ENCODE measurements around the gene FGFRL1. TPM values are rescaled to one million over a fixed set of nuclear protein-coding genes. Genes with fewer than 3 reads are reported as not detected.

FGFRL1 gene
- total RNA-seq, 2 experiments from 2014 or later = 17.6 to 23.5 TPM

DNA sequence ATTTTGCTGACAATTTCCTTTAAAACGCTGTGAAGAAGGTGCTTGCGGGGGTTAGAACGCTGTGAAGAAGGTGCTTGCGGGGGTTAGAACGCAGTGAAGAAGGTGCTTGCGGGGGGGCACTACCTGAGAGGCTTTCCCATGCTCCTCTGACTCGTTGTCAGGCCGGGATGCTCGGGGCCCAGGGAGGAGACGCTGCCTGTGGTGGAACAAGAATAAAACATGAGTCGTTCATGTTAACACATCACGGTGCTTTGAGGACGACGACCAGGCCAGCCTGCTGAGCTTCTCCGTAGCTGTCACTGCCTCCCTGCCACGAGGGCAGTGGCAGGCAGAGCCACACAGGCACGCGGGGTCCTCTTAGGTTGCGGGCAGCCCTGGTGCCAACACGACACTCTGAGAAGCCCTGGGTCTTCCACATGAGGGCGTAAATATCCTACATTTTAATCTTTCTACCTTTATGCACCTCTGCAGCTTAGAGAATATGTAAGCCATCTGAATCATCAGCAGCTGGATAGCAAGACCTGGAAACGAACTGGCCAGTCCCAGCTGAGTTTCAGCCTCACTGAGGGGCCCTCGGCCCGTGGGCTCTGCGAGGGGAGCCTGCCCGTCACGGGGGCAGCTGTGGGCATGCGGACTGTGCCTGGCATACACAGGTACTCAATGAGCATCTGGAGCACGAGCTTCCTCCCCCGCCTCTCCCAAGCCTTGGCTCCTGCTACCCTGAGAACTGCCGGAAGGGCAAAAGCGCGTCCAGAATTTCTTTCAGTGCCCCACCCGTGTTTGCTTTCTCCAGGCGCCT lies 47.0 kb downstream of the FGFRL1 start:
- no peak for ATAC-seq
- intact Hi-C loops (cut with DNase I, micrococcal nuclease) = no loop called here
- POLR2A ChIA-PET = no interaction called here

DNA sequence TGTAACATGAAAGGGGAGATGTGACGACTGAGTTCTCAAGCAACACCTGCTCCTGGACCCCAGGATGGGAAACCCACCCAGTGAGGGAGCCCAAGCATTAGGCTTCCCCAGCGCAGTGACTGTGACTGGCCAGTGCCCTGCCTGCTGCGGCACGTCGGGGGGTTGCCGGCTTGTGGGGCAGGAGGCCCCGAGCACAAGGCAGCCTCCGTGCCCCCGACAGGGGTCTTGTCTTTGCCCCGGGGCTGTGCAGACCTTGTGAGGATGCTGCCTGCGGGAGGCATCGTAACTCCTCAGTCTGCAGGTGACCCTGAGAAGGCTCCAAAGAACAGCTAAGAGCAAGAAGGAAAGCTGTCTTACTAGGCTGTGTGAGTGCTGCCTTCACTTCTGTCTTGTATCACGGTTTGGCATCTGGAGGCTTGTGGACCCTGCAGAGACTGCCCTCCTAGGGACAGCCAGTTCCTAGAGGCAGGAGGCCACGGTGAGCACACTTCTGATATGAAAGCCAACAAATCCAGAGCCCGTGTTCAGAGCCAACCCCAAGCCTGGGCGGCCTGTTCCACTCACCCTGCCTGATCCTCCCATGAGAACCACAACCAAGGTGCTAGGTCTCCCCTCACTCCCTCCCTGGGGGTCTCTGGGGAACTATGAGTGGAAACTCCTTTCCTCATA lies 47.7 kb downstream of the FGFRL1 start:
- Mint-ChIP-seq H3K27me3 (peaks cover 10% of the 10 kb centered on the region), H3K4me3 (no peak overlapping the region), H3K36me3 (ENCODE audit: low read depth) (peaks cover 2% of the 10 kb centered on the region), H3K27ac (no peak overlapping the region), H3K9me3 (ENCODE audit: low read depth) (peaks cover 1% of the 10 kb centered on the region), H3K4me1 (peaks cover 25% of the 10 kb centered on the region)
- ATAC-seq (no peak), DNase-seq (no peak)
- intact Hi-C loops (cut with DNase I, micrococcal nuclease) = no loop called here
- ChIA-PET POLR2A (no interaction called here), CTCF (no interaction called here)

More for the DNA sequence above, 47.0 kb downstream of the FGFRL1 start:
- no peak overlapping the region for H3K27ac Mint-ChIP-seq
- no peak for DNase-seq
- no peaks in the 10 kb centered on the region for H3K9me3 Mint-ChIP-seq (ENCODE audit: low read depth)
- peaks cover 2% of the 10 kb centered on the region for H3K36me3 Mint-ChIP-seq (ENCODE audit: low read depth)
- CTCF ChIA-PET = no interaction called here
- peaks cover 10% of the 10 kb centered on the region for H3K27me3 Mint-ChIP-seq
- peaks cover 25% of the 10 kb centered on the region for H3K4me1 Mint-ChIP-seq
- H3K4me3 Mint-ChIP-seq = no peak overlapping the region

DNA sequence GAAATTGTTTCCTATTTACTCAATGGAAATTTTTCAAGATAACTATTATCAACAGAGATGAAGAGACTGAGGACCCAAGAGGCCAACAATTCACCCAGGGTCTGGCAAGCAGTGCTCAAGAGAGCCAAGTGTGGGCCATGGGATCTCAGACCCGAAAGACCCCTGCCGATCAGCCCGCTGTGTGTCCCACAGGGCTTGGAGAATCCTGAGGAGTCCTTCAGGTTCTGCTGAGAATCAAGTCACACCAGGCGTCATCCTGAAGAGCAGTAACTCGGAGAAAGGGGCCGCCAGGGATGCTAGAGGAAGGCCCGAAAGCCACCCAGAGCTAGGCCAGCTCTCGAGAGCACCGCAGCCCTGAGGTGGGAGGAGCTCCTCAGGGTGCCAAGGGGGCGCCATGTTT lies 48.7 kb downstream of the FGFRL1 start:
- Mint-ChIP-seq H3K4me1 (peaks cover 25% of the 10 kb centered on the region), H3K4me3 (no peak overlapping the region), H3K36me3 (ENCODE audit: low read depth) (peaks cover 2% of the 10 kb centered on the region), H3K27me3 (peaks cover 17% of the 10 kb centered on the region), H3K9me3 (ENCODE audit: low read depth) (peaks cover 1% of the 10 kb centered on the region), H3K27ac (no peak overlapping the region)
- ChIA-PET POLR2A (no interaction called here), CTCF (no interaction called here)
- no peak for DNase-seq
- no peak for ATAC-seq
- intact Hi-C loops (cut with DNase I, micrococcal nuclease) = no loop called here

DNA sequence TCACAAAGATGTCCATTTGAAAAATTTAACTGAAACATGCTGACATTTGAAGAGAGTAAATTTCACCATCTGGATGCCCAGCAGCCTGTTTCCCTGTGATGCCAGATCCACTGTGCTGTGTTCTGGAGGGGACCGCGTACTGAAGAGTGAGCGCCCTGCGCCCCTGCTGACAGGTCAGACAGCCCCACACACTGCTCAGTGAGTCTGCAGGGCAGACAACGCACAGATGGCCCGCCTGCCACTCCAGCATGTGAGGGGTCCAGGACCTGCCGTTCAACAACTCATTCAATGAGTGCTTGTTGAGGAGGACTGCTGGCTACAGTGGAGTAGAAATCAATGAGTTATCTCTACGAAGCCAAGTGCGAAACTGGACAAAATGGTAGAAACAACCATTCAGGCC lies 49.2 kb downstream of the FGFRL1 start:
- Mint-ChIP-seq H3K4me1 (peaks cover 22% of the 10 kb centered on the region), H3K27ac (no peak overlapping the region), H3K4me3 (no peak overlapping the region), H3K27me3 (peaks cover 17% of the 10 kb centered on the region), H3K9me3 (ENCODE audit: low read depth) (peaks cover 1% of the 10 kb centered on the region), H3K36me3 (ENCODE audit: low read depth) (peaks cover 2% of the 10 kb centered on the region)
- intact Hi-C loops (cut with DNase I, micrococcal nuclease) = no loop called here
- ChIA-PET POLR2A (no interaction called here), CTCF (no interaction called here)
- DNase-seq (no peak), ATAC-seq (no peak)

DNA sequence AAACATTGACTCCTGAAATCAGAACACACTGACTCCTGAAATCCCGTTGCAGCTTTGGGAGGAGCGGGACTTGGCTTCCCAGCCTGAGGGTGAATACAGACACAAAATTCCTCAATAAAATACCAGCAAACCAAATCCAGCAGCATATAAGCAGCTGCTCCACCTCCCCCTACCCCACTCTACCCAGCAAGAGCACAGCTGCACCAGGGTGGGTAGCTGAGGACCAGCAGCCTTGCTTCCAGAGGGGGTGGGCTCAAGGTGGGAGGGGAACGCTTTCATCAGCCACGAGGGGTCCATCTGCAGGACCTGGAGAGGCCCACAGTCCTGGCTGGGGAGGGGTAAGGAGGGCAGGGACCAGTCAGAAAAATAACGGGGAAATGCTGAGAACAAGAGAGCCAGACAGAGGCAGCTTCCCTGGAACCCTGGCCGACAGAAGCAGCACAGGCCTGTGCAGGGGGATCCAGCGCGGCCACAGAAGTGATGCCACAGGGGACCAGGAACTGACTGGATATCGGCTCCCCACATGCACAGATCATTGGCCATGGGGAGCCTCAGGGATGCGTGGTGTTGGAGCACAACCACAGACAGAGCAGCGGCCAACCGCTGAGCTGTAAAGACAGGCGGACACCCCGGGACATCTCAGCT lies 49.8 kb downstream of the FGFRL1 start:
- intact Hi-C loops (cut with DNase I, micrococcal nuclease) = no loop called here
- peaks cover 17% of the 10 kb centered on the region for H3K27me3 Mint-ChIP-seq
- POLR2A ChIA-PET = no interaction called here
- no peak for ATAC-seq
- H3K4me1 Mint-ChIP-seq = peaks cover 17% of the 10 kb centered on the region
- no peak overlapping the region for H3K27ac Mint-ChIP-seq
- no peak for DNase-seq
- no peak overlapping the region for H3K4me3 Mint-ChIP-seq
- peaks cover 1% of the 10 kb centered on the region for H3K9me3 Mint-ChIP-seq (ENCODE audit: low read depth)
- peaks cover 2% of the 10 kb centered on the region for H3K36me3 Mint-ChIP-seq (ENCODE audit: low read depth)
- CTCF ChIA-PET = no interaction called here

DNA sequence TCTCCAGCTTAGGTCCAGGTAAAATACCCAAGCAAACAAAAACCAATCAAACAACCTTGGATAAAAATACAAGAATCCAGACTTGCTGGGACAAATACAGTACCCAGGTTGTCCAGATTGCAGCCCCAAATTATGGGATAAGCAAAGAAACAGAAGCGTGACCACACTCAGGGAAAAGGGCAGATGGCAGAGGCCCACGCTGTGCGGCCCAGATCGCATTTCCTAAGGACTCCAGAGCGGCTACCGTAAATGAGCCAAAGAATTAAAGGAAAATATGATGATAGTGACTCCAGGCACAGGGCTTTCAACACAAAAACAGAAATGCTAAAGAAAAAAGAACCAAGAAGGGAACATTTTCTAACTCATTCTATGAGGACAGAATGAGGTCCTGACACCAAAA lies 50.3 kb downstream of the FGFRL1 start:
- Mint-ChIP-seq H3K27me3 (peaks cover 17% of the 10 kb centered on the region), H3K4me1 (peaks cover 15% of the 10 kb centered on the region), H3K4me3 (no peak overlapping the region), H3K27ac (no peak overlapping the region), H3K36me3 (ENCODE audit: low read depth) (peaks cover 2% of the 10 kb centered on the region), H3K9me3 (ENCODE audit: low read depth) (peaks cover 1% of the 10 kb centered on the region)
- DNase-seq (no peak), ATAC-seq (no peak)
- ChIA-PET POLR2A (no interaction called here), CTCF (no interaction called here)
- intact Hi-C loops (cut with DNase I, micrococcal nuclease) = no loop called here

DNA sequence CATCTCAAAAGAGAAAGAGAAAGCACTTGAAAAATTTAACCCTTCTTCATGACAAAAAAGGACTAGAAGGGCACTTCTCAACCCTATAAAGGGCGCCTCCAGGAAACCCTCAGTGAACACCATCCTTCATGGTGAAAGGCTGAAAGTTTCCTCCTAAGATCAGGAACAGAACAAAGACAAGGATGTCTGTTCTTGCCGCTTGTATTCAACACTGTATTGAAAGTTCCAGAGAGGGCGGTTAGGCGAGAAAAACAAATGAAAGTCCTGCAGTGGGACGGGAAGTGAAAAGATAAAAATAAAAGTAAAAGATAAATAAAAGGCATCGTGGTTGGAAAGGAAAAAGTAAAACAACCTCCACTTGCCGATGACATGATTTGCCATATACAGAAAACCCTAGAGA lies 51.0 kb downstream of the FGFRL1 start:
- CTCF ChIA-PET = no interaction called here
- H3K36me3 Mint-ChIP-seq (ENCODE audit: low read depth) = peaks cover 2% of the 10 kb centered on the region
- no peak overlapping the region for H3K4me3 Mint-ChIP-seq

DNA sequence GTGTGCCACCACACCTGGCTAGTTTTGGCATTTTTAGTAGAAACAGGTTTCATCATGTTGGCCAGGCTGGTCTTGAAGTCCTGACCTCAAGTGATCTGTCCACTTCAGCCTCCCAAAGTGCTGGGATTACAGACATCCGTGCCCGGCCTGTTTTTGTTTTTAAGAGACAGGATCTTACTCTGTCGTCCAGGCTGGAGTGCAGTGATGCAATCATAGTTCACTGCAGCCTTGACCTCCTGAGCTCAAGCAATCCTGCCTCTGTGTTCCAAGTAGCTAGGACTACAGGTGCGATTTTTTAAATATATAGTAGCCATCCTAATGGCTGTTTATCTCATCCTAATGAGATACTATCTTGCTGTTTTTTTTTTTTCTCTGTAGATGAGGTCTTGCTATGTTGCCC lies 54.3 kb downstream of the FGFRL1 start:
- Mint-ChIP-seq H3K9me3 (ENCODE audit: low read depth) (peaks cover 1% of the 10 kb centered on the region), H3K4me3 (no peak overlapping the region), H3K4me1 (peaks cover 15% of the 10 kb centered on the region), H3K36me3 (ENCODE audit: low read depth) (peaks cover 2% of the 10 kb centered on the region), H3K27ac (no peak overlapping the region), H3K27me3 (peaks cover 25% of the 10 kb centered on the region)
- intact Hi-C loops (cut with DNase I, micrococcal nuclease) = no loop called here
- POLR2A ChIA-PET = no interaction called here
- DNase-seq (no peak), ATAC-seq (no peak)
- CTCF ChIA-PET = no interaction called here

More for the DNA sequence above, 51.0 kb downstream of the FGFRL1 start:
- ATAC-seq (peak; percentile 78), DNase-seq (no peak)
- Mint-ChIP-seq H3K4me1 (peaks cover 15% of the 10 kb centered on the region), H3K9me3 (ENCODE audit: low read depth) (peaks cover 1% of the 10 kb centered on the region), H3K27ac (no peak overlapping the region), H3K27me3 (peaks cover 17% of the 10 kb centered on the region)
- POLR2A ChIA-PET = no interaction called here
- intact Hi-C loops (cut with DNase I, micrococcal nuclease) = no loop called here

DNA sequence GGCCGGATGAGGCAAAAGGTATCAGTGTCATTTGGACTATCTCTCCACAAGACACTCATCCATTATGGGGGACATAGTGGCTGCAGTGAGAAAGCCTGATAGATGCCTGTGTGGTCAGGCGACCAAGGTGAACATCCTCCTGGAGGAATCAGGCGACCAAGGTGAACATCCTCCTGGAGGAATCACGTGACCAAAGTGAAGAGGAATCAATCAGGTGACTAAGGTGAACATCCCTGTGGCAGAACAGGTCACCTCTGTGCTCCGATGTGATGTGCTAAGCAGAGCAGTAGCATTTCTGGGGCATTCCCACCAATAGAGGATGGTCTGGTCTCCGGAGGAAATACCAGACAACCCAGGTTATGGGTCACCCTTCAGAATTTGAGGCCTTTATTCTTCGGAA lies 58.0 kb downstream of the FGFRL1 start:
- no peak for DNase-seq
- Mint-ChIP-seq H3K36me3 (ENCODE audit: low read depth) (no peaks in the 10 kb centered on the region), H3K27ac (no peak overlapping the region), H3K4me1 (peaks cover 10% of the 10 kb centered on the region), H3K27me3 (peaks cover 20% of the 10 kb centered on the region), H3K4me3 (no peak overlapping the region), H3K9me3 (ENCODE audit: low read depth) (no peaks in the 10 kb centered on the region)
- intact Hi-C loops (cut with DNase I, micrococcal nuclease) = no loop called here
- ChIA-PET CTCF (no interaction called here), POLR2A (no interaction called here)
- no peak for ATAC-seq

DNA sequence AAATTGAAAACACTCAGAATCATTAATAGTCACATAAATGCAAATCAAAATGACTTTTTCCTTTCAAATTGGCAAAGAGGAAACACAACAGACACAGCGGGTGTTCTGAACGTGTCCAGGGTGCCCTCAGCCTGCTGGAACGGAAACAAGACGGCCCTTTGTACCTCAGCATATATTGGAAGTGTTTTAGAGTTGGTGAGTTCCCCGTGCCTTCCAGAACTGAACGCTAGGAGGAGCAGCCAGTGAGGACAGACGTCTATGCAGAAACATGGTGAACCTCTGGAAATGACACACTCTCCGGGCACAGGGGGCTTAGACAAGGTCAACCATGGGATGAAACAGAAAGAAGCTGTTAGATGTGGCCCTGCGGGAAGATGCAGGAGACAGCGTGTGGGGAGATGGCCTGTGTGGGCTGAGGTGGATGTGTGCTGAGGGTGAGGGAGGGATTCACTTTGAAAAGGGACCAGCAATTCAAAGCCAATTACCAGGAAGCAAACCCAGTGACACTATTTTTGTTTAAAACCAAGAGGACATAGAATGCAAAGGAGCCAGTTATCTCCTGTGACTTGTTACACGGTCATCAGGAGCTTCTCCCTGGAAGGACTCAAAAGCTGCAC lies 61.5 kb downstream of the FGFRL1 start:
- Mint-ChIP-seq H3K4me1 (peaks cover 10% of the 10 kb centered on the region), H3K27ac (no peak overlapping the region), H3K4me3 (no peak overlapping the region), H3K36me3 (ENCODE audit: low read depth) (no peaks in the 10 kb centered on the region), H3K27me3 (peaks cover 14% of the 10 kb centered on the region), H3K9me3 (ENCODE audit: low read depth) (no peaks in the 10 kb centered on the region)
- POLR2A ChIA-PET = no interaction called here
- ATAC-seq (peak; percentile 99), DNase-seq (peak; percentile 75)
- CTCF ChIA-PET = interaction anchor here (0.7 to 1.1 kb wide), 4 partner anchors 17 to 64 kb away, joined by 3 to 5 read pairs (median 4); no protein-coding TSS in a partner anchor
- intact Hi-C loops (cut with DNase I, micrococcal nuclease) = no loop called here

DNA sequence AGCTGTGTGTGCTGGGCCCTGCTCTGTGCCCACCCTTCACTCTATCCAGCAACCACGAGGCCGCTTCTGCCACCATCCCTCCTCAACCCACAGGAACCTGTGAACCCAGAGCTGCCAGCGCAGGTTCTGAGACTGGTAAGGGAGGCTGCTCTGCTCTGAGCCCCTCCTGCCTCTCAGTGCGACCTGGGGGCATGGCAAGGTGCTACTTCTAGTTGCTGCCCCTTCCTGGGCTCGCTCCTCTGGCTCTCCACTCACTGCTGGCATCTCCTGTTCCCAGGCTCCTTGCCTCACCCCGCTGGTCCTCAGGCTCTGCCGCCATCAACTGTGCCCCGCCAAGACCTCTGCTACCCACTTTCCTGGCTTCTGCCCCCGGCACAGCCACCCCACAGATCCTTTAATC lies 62.7 kb downstream of the FGFRL1 start:
- Mint-ChIP-seq H3K9me3 (ENCODE audit: low read depth) (no peaks in the 10 kb centered on the region), H3K4me3 (no peak overlapping the region), H3K27me3 (peaks cover 10% of the 10 kb centered on the region), H3K27ac (no peak overlapping the region), H3K36me3 (ENCODE audit: low read depth) (no peaks in the 10 kb centered on the region), H3K4me1 (peaks cover 10% of the 10 kb centered on the region)
- POLR2A ChIA-PET = no interaction called here
- DNase-seq (no peak), ATAC-seq (no peak)
- intact Hi-C loops (cut with DNase I, micrococcal nuclease) = no loop called here
- CTCF ChIA-PET = interaction anchor here (0.6 to 1.1 kb wide), 3 partner anchors 16 to 38 kb away, joined by 3 to 4 read pairs (median 4); no protein-coding TSS in a partner anchor

Measured in activated CD4-positive, alpha-beta T cell treated with anti-CD3 and anti-CD28 coated beads for 36 hours (primary cell).